ENCODE data around the gene NPAT.

The NPAT gene

GRCh38 chr11:108206969-108207682 is 15.3 kb downstream of the NPAT start:
- DNase-seq (ENCODE audit: insufficient read length, low spot score) (no peak), FAIRE-seq (no peak)
- TF ChIP-seq POU2F2 (IDR thresholded peaks at IDR 0.05; ENCODE audit: low read depth, low read length) (no peak), SPI1 (IDR thresholded peaks at IDR 0.05; ENCODE audit: low read depth, low read length) (no peak), POLR2A (IDR thresholded peaks at IDR 0.05; ENCODE audit: low read depth, low read length) (no peak), PAX5 (IDR thresholded peaks at IDR 0.05; ENCODE audit: insufficient read depth, low read length, severe bottlenecking) (no peak), POLR2AphosphoS5 (IDR thresholded peaks at IDR 0.05; ENCODE audit: low read depth, low read length) (peak; percentile 24; the same call in 1 of the 2 replicates), TAF1 (IDR thresholded peaks at IDR 0.05; ENCODE audit: low read depth, low read length) (no peak)

GRCh38 chr11:108206171-108206570 is 16.3 kb downstream of the NPAT start:
- DNase-seq (ENCODE audit: insufficient read length, low spot score) (no peak), FAIRE-seq (no peak)
- no peak for TF ChIP-seq SPI1 (IDR thresholded peaks at IDR 0.05; ENCODE audit: low read depth, low read length)
- TF ChIP-seq POU2F2 (IDR thresholded peaks at IDR 0.05; ENCODE audit: low read depth, low read length), result no peak
- no peak for TF ChIP-seq POLR2AphosphoS5 (IDR thresholded peaks at IDR 0.05; ENCODE audit: low read depth, low read length)
- no peak for TF ChIP-seq TAF1 (IDR thresholded peaks at IDR 0.05; ENCODE audit: low read depth, low read length)
- no peak for TF ChIP-seq PAX5 (IDR thresholded peaks at IDR 0.05; ENCODE audit: insufficient read depth, low read length, severe bottlenecking)
- TF ChIP-seq POLR2A (IDR thresholded peaks at IDR 0.05; ENCODE audit: low read depth, low read length), result no peak

DNA sequence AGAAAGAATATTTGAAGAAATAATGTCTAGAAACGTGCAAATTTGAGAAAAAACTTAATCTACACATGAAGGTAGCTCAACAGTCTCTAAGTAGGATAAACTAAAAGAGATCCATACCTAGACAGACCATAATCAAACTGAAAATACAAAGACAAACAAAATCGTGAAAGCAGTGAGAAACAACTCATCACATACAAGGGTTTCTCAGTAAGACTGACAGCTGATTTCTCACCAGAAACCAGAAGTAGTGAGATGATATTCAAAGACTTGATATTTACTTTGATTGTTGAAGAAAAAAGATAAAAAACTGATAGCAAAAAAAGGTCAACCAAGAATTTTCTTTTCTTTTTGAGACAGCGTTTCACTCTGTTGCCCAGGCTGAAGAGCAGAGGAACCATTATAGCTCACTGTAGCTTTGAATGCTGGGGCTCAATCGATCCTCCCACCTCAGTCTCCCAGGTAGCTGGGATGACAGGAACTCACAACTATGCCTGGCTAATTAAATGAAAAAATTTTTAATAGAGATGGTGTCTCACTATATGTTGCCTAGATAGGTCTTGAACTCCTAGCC is 17.4 kb downstream of the NPAT start:
- TF ChIP-seq POLR2AphosphoS5 (IDR thresholded peaks at IDR 0.05; ENCODE audit: low read depth, low read length), result no peak
- no peak for TF ChIP-seq POU2F2 (IDR thresholded peaks at IDR 0.05; ENCODE audit: low read depth, low read length)
- TF ChIP-seq POLR2A (IDR thresholded peaks at IDR 0.05; ENCODE audit: low read depth, low read length), result no peak
- no peak for TF ChIP-seq TAF1 (IDR thresholded peaks at IDR 0.05; ENCODE audit: low read depth, low read length)
- no peak for TF ChIP-seq PAX5 (IDR thresholded peaks at IDR 0.05; ENCODE audit: insufficient read depth, low read length, severe bottlenecking)
- no peak for TF ChIP-seq SPI1 (IDR thresholded peaks at IDR 0.05; ENCODE audit: low read depth, low read length)
- no peak for FAIRE-seq

GRCh38 chr11:108204376-108204775 is 18.1 kb downstream of the NPAT start:
- DNase-seq (ENCODE audit: insufficient read length, low spot score) (no peak), FAIRE-seq (no peak)
- TF ChIP-seq POLR2AphosphoS5 (IDR thresholded peaks at IDR 0.05; ENCODE audit: low read depth, low read length), result no peak
- TF ChIP-seq PAX5 (IDR thresholded peaks at IDR 0.05; ENCODE audit: insufficient read depth, low read length, severe bottlenecking), result no peak
- no peak for TF ChIP-seq TAF1 (IDR thresholded peaks at IDR 0.05; ENCODE audit: low read depth, low read length)
- TF ChIP-seq POU2F2 (IDR thresholded peaks at IDR 0.05; ENCODE audit: low read depth, low read length), result no peak
- no peak for TF ChIP-seq POLR2A (IDR thresholded peaks at IDR 0.05; ENCODE audit: low read depth, low read length)
- TF ChIP-seq SPI1 (IDR thresholded peaks at IDR 0.05; ENCODE audit: low read depth, low read length), result no peak

More for the DNA sequence above, 17.4 kb downstream of the NPAT start:
- DNase-seq (ENCODE audit: insufficient read length, low spot score), result no peak

GRCh38 chr11:108203075-108203474 is 19.4 kb downstream of the NPAT start:
- TF ChIP-seq SPI1 (IDR thresholded peaks at IDR 0.05; ENCODE audit: low read depth, low read length) (peak; percentile 87), PAX5 (IDR thresholded peaks at IDR 0.05; ENCODE audit: insufficient read depth, low read length, severe bottlenecking) (no peak)
- FAIRE-seq (peak; percentile 50), DNase-seq (ENCODE audit: insufficient read length, low spot score) (no peak)

DNA sequence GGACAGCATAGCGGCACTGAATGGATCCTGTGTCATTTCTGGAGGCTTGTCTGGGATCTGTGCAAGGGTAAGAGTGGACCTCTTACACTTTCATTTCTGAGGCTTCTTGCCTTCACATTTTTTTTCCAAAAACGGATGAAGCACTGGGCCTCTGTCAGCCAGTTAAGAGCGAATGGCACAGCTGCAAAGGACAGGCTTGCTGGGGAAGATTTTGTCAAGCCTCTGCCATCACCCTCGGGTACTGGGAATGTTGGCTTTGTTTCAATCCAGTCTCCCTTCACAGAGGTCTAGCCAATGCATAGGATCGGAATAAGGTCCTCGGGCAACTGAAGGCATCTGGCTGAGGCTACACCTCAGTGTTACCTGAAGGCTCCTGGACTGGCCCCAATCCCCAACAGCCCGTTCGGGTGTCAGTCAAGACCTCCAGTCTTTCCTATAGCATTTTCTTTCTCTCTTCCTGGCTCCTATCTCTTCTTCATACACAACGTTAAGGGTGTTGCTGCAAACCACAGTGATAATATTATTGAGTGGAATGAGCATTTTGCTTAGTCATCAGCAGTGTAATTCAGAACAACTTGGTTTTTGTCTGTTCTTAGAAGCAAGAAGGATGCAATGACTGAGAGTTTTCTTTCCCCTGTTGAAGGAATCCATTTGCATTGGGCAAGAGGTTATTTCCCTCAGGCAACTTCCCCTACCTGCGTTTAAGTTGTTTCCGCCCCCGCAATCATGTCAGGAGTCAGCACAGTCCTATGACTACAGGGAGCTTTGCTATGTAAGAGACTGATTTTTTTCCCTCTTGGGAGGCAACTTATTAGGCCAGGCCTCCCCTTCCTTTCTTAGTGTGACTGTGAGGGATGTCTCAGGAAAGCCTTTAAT is 22.8 kb downstream of the NPAT start:
- DNase-seq (ENCODE audit: insufficient read length, low spot score) (no peak), FAIRE-seq (peak; percentile 91)
- TF ChIP-seq PAX5 (IDR thresholded peaks at IDR 0.05; ENCODE audit: insufficient read depth, low read length, severe bottlenecking) (no peak), TAF1 (IDR thresholded peaks at IDR 0.05; ENCODE audit: low read depth, low read length) (no peak), POLR2A (IDR thresholded peaks at IDR 0.05; ENCODE audit: low read depth, low read length) (peak; percentile 66), POLR2AphosphoS5 (IDR thresholded peaks at IDR 0.05; ENCODE audit: low read depth, low read length) (no peak), SPI1 (IDR thresholded peaks at IDR 0.05; ENCODE audit: low read depth, low read length) (0 out of 2 replicates have a peak, but pooled peaks have one; percentile 13), POU2F2 (IDR thresholded peaks at IDR 0.05; ENCODE audit: low read depth, low read length) (peak; percentile 37)

- FAIRE-seq, result no peak
- DNase-seq (ENCODE audit: insufficient read length, low spot score), result no peak
These were observed 23.6 kb downstream of the NPAT start for GRCh38 chr11:108198833-108199232.

GRCh38 chr11:108197351-108197750 is 25.1 kb downstream of the NPAT start:
- DNase-seq (ENCODE audit: insufficient read length, low spot score), result no peak
- FAIRE-seq, result no peak
- TF ChIP-seq TAF1 (IDR thresholded peaks at IDR 0.05; ENCODE audit: low read depth, low read length), result no peak
- no peak for TF ChIP-seq SPI1 (IDR thresholded peaks at IDR 0.05; ENCODE audit: low read depth, low read length)
- TF ChIP-seq POU2F2 (IDR thresholded peaks at IDR 0.05; ENCODE audit: low read depth, low read length), result no peak
- no peak for TF ChIP-seq PAX5 (IDR thresholded peaks at IDR 0.05; ENCODE audit: insufficient read depth, low read length, severe bottlenecking)
- no peak for TF ChIP-seq POLR2A (IDR thresholded peaks at IDR 0.05; ENCODE audit: low read depth, low read length)
- TF ChIP-seq POLR2AphosphoS5 (IDR thresholded peaks at IDR 0.05; ENCODE audit: low read depth, low read length), result no peak

More at GRCh38 chr11:108198833-108199232, 23.6 kb downstream of the NPAT start:
- no peak for TF ChIP-seq POLR2A (IDR thresholded peaks at IDR 0.05; ENCODE audit: low read depth, low read length)

DNA sequence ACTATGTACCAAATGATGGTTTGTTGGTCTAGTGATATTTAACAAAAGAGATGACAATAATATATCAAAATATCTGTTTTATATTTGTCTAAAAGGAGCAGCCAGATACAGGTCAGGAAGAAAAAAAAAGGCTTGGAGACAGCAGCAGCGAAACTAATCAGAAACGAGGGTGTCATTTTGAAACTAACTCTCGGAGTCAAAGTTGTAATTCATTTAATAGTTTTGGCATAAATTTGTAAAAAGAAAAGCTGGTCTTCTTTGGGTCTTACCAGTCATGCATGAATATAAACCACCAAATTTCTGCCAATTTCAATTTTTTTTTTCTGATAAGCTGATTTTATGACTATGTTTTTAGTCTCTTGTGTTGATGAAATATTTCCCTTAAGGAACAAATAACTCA is 25.5 kb downstream of the NPAT start:
- TF ChIP-seq PAX5 (IDR thresholded peaks at IDR 0.05; ENCODE audit: insufficient read depth, low read length, severe bottlenecking), result no peak
- FAIRE-seq (no peak), DNase-seq (ENCODE audit: insufficient read length, low spot score) (no peak)

Measured in GM12891 (cell line).